IMR-90 (cell line): Measurements from ENCODE around the gene NOXO1. TPM values are rescaled to one million over a fixed set of nuclear protein-coding genes. Genes with fewer than 3 reads are reported as not detected.

Experiments
- ATAC-seq: fragments of 200-7000 bp; cut with Tn5 transposase; 2 replicates; pipeline ENCODE4 v1.9.1; 2020; ENCODE audit warnings: low read depth, mild to moderate bottlenecking, moderate library complexity
- BruUV-seq: library from RNA; stranded (reverse); fragments of 400-500 nt; replicated peaks from 2 replicates; lab custom pipeline; 2021; lab: Mats Ljungman, UMichigan
- CTCF ChIA-PET: fragments of 300-600 bp; formaldehyde crosslinking; extraction: SDS; loops from one replicate; lab custom pipeline; 2021; ENCODE audit warnings: antibody characterized with exemption; lab: Yijun Ruan, JAX
- POLR2A ChIA-PET: fragments of 300-600 bp; sonication (Branson Sonifier 250); formaldehyde crosslinking; loops from one replicate; lab custom pipeline; 2022; ENCODE audit warnings: antibody characterized with exemption; ENCODE audit not compliant: unreplicated experiment; lab: Charles Lee
- DNase-seq: peaks from one replicate; pipeline ENCODE4 v3.0.0; 2013
- H2AFZ ChIP-seq: replicated peaks from 2 replicates; pipeline ENCODE3; 2013; ENCODE audit warnings: low read length, mild to moderate bottlenecking; ENCODE audit not compliant: poor library complexity
- H2AK5ac ChIP-seq: 2 replicates; pipeline ENCODE4 v1.6.1; 2013; ENCODE audit warnings: low read depth, low read length, inconsistent platforms
- H2AK9ac ChIP-seq: replicated peaks from 2 replicates; pipeline ENCODE3; 2013; ENCODE audit warnings: mild to moderate bottlenecking, low read depth, low read length, moderate library complexity; ENCODE audit not compliant: poor library complexity
- H2BK120ac ChIP-seq: 2 replicates; pipeline ENCODE4 v1.6.1; 2013; ENCODE audit warnings: low read depth, low read length, inconsistent platforms
- H2BK15ac ChIP-seq: 3 replicates; pipeline ENCODE4 v1.6.1; 2013; ENCODE audit warnings: low read depth, low read length, inconsistent platforms
- H2BK20ac ChIP-seq: 2 replicates; pipeline ENCODE4 v1.6.1; 2013; ENCODE audit warnings: low read depth, mild to moderate bottlenecking, inconsistent platforms, low read length, moderate library complexity
- H2BK5ac ChIP-seq: 2 replicates; pipeline ENCODE4 v1.6.1; 2013; ENCODE audit warnings: mild to moderate bottlenecking, low read depth, low read length, inconsistent platforms; ENCODE audit not compliant: poor library complexity, severe bottlenecking
- H3K14ac ChIP-seq: replicated peaks from 2 replicates; pipeline ENCODE4 v1.6.1; 2013; ENCODE audit warnings: low read depth, low read length, inconsistent platforms
- H3K18ac ChIP-seq: 2 replicates; pipeline ENCODE4 v1.6.1; 2013; ENCODE audit warnings: low read depth, low read length, control low read depth
- H3K23ac ChIP-seq: 2 replicates; pipeline ENCODE4 v1.6.1; 2013; ENCODE audit warnings: low read depth, low read length, inconsistent platforms
- H3K27ac ChIP-seq: 2 replicates; pipeline ENCODE4 v1.5.1; 2013; ENCODE audit warnings: mild to moderate bottlenecking, control low read depth, low read length; ENCODE audit not compliant: insufficient read depth
- H3K27me3 ChIP-seq: 2 replicates; pipeline ENCODE4 v1.6.1; 2013; ENCODE audit warnings: low read length; ENCODE audit not compliant: control insufficient read depth, insufficient read depth
- H3K36me3 ChIP-seq: 2 replicates; pipeline ENCODE4 v1.6.1; 2013; ENCODE audit warnings: low read length, mixed read lengths; ENCODE audit not compliant: control insufficient read depth, insufficient read depth
- H3K4ac ChIP-seq: 2 replicates; pipeline ENCODE4 v1.6.1; 2013; ENCODE audit warnings: low read depth, low read length, inconsistent platforms
- H3K4me1 ChIP-seq: 2 replicates; pipeline ENCODE4 v1.6.1; 2013; ENCODE audit warnings: low read length, mixed read lengths; ENCODE audit not compliant: control insufficient read depth, insufficient read depth
- H3K4me2 ChIP-seq: 2 replicates; pipeline ENCODE4 v1.6.1; 2013; ENCODE audit warnings: low read depth, mild to moderate bottlenecking, control low read depth, low read length, moderate library complexity
- H3K4me3 ChIP-seq: 2 replicates; pipeline ENCODE4 v1.5.1; 2013; ENCODE audit warnings: low read depth, mild to moderate bottlenecking, control low read depth, low read length, moderate library complexity; ENCODE audit not compliant: insufficient read depth
- H3K56ac ChIP-seq: 2 replicates; pipeline ENCODE4 v1.6.1; 2013; ENCODE audit warnings: low read length, inconsistent platforms; ENCODE audit not compliant: insufficient read depth; ENCODE audit errors: extremely low read depth
- H3K79me1 ChIP-seq, 2 experiments: 2 replicates each; pipeline ENCODE4 v1.6.1; 2013; ENCODE audit warnings: low read length in 2 of 2, inconsistent platforms in 1 of 2, low read depth in 1 of 2
- H3K9ac ChIP-seq: 2 replicates; pipeline ENCODE4 v1.6.1; 2013; ENCODE audit warnings: low read depth, low read length, control low read depth
- H3K9me1 ChIP-seq: 2 replicates; pipeline ENCODE4 v1.6.1; 2013; ENCODE audit warnings: low read length, inconsistent platforms; ENCODE audit not compliant: insufficient read depth
- H3K9me3 ChIP-seq: 2 replicates; pipeline ENCODE4 v1.6.1; 2013; ENCODE audit warnings: low read length; ENCODE audit not compliant: control insufficient read depth, insufficient read depth
- H4K20me1 ChIP-seq: 2 replicates; pipeline ENCODE4 v1.6.1; 2013; ENCODE audit warnings: low read length, inconsistent platforms; ENCODE audit not compliant: insufficient read depth
- H4K5ac ChIP-seq: 2 replicates; pipeline ENCODE4 v1.6.1; 2013; ENCODE audit warnings: mild to moderate bottlenecking, low read depth, low read length, control low read depth
- H4K8ac ChIP-seq, 2 experiments: 2 replicates each; pipeline ENCODE4 v1.6.1; 2013; ENCODE audit warnings: low read depth in 2 of 2, low read length in 2 of 2, control low read depth in 1 of 2, inconsistent platforms in 1 of 2
- H4K91ac ChIP-seq: 2 replicates; pipeline ENCODE4 v1.6.1; 2013; ENCODE audit warnings: low read depth, low read length, inconsistent platforms; ENCODE audit not compliant: insufficient read depth
- CEBPB ChIP-seq: IDR thresholded peaks from 2 replicates; pipeline ENCODE4 v1.6.1; 2012; ENCODE audit warnings: low read depth, low read length, improper control_type of control experiment
- CHD1 ChIP-seq: IDR thresholded peaks from 2 replicates; pipeline ENCODE4 v1.6.1; 2012; ENCODE audit warnings: low read depth, low read length, improper control_type of control experiment
- ELK1 ChIP-seq: fragments of 150-350 bp; IDR thresholded peaks from 2 replicates; pipeline ENCODE4 v1.6.1; 2016; ENCODE audit warnings: low read depth, mild to moderate bottlenecking, low read length, moderate library complexity, borderline replicate concordance
- FOS ChIP-seq: fragments of 150-350 bp; IDR thresholded peaks from 2 replicates; pipeline ENCODE4 v1.6.1; 2016; ENCODE audit warnings: low read depth, low read length
- MAFK ChIP-seq: IDR thresholded peaks from 2 replicates; pipeline ENCODE4 v1.6.1; 2012; ENCODE audit warnings: low read depth, low read length, improper control_type of control experiment
- MXI1 ChIP-seq: IDR thresholded peaks from 2 replicates; pipeline ENCODE4 v1.6.1; 2012; ENCODE audit warnings: low read depth, mild to moderate bottlenecking, low read length, moderate library complexity, borderline replicate concordance
- NFE2L2 ChIP-seq: fragments of 150-350 bp; IDR thresholded peaks from 2 replicates; pipeline ENCODE4 v1.6.1; 2016; ENCODE audit warnings: low read depth, mild to moderate bottlenecking, low read length
- RAD21 ChIP-seq: IDR thresholded peaks from 2 replicates; pipeline ENCODE4 v1.6.1; 2012; ENCODE audit warnings: low read length, improper control_type of control experiment
- RCOR1 ChIP-seq: IDR thresholded peaks from 2 replicates; pipeline ENCODE4 v1.6.1; 2012; ENCODE audit warnings: mild to moderate bottlenecking, low read length, improper control_type of control experiment; ENCODE audit not compliant: insufficient replicate concordance
- RFX5 ChIP-seq: IDR thresholded peaks from 2 replicates; pipeline ENCODE4 v1.8.0; 2012; ENCODE audit warnings: low read depth, mild to moderate bottlenecking, low read length, moderate library complexity
- SMC3 ChIP-seq: fragments of 150-350 bp; IDR thresholded peaks from 2 replicates; pipeline ENCODE4 v1.6.1; 2016; ENCODE audit warnings: low read depth, mild to moderate bottlenecking, antibody characterized with exemption, low read length, moderate library complexity
- USF2 ChIP-seq: fragments of 150-350 bp; IDR thresholded peaks from 2 replicates; pipeline ENCODE4 v1.6.1; 2017; ENCODE audit warnings: mild to moderate bottlenecking, antibody characterized with exemption, low read length, low read depth
- WGBS, 2 experiments: methylation state at CpG; one replicate each; pipeline versions ENCODE4 v1.1.5 to v1.1.7; 2013; ENCODE audit warnings: missing lambda C conversion rate in 2 of 2; ENCODE audit not compliant: insufficient read length in 1 of 2; ENCODE audit errors: extremely low coverage in 2 of 2; 5-methylcytosine and 5-hydroxymethylcytosine counted together
- dilution Hi-C: fragments of 300-500 bp; cut with HindIII; formaldehyde crosslinking; loops from one replicate; pipeline ENCODE4 v1.14.3; 2018; ENCODE audit warnings: low sequenced_read_pairs; ENCODE audit not compliant: unreplicated experiment
- in situ Hi-C: fragments of 300-500 bp; cut with MboI; formaldehyde crosslinking; loops from 3 replicates; pipeline ENCODE4 v1.14.3; 2019; ENCODE audit warnings: low sequenced_read_pairs, inconsistent platforms, mixed read lengths
- intact Hi-C: fragments of 100-400 bp; cut with micrococcal nuclease; formaldehyde crosslinking; loops from 2 replicates; pipeline ENCODE4 v1.10.0; 2022
- polyA plus RNA-seq, 3 experiments: library from polyadenylated mRNA; depleted of rRNA; stranded (reverse); fragments of >200 nt; gene quantifications; 2 replicates each; pipeline ENCODE4 v1.2.3, GENCODE V29; 2012; ENCODE audit warnings: low replicate concordance in 1 of 3
- total RNA-seq: library from RNA; depleted of rRNA; stranded (reverse); fragments of >200 nt; gene quantifications from 2 replicates; pipeline ENCODE4 v1.2.3, GENCODE V29; 2012

Gene NOXO1
- total and polyA plus RNA-seq, 2 of the 4 experiments (the other 2 are of a cell fraction): 0.56 TPM; not detected in 1

GRCh38 chr16:1945559-1946391, 35.5 kb downstream of the NOXO1 start:
- H3K27me3 ChIP-seq: no peaks in the 10 kb centered on the region
- H2BK120ac ChIP-seq: no peak overlapping the region
- H4K8ac ChIP-seq: no peak overlapping the region
- H3K9me1 ChIP-seq: no peaks in the 10 kb centered on the region
- no peak overlapping the region for H2AK9ac ChIP-seq
- no peak for ATAC-seq
- H3K4me3 ChIP-seq: no peak overlapping the region
- no peak overlapping the region for H3K23ac ChIP-seq
- intact Hi-C loops (no loop called here), in situ Hi-C loops (no loop called here), dilution Hi-C loops (no loop called here)
- H3K14ac ChIP-seq: no peak overlapping the region
- TF ChIP-seq CHD1: no peak
- TF ChIP-seq RAD21: no peak
- no peak for TF ChIP-seq USF2
- TF ChIP-seq SMC3: no peak
- no peak for TF ChIP-seq NFE2L2
- no peak for TF ChIP-seq MAFK
- TF ChIP-seq FOS: no peak
- no peak for TF ChIP-seq ELK1
- TF ChIP-seq RCOR1: no peak
- TF ChIP-seq CEBPB: no peak
- TF ChIP-seq RFX5: no peak
- no peak for TF ChIP-seq MXI1
- ChIA-PET POLR2A (no interaction called here), CTCF (no interaction called here)
- H2AFZ ChIP-seq: peak overlapping the region; percentile 58
- peaks cover 5% of the 10 kb centered on the region; the same call in 1 of the 2 replicates for H3K4me1 ChIP-seq
- H4K91ac ChIP-seq: no peak overlapping the region
- BruUV-seq: no TSS peak
- no peaks in the 10 kb centered on the region for H3K9me3 ChIP-seq
- no peak overlapping the region for H3K4ac ChIP-seq
- no peak overlapping the region for H3K9ac ChIP-seq
- H2BK5ac ChIP-seq: no peak overlapping the region
- H3K18ac ChIP-seq: no peak overlapping the region
- H3K79me1 ChIP-seq: peaks cover 9 to 13% of the 10 kb centered on the region in 2 experiments; a peak in 3 of 4 replicates
- no peak overlapping the region for H2BK20ac ChIP-seq
- no peak overlapping the region for H4K5ac ChIP-seq
- H3K56ac ChIP-seq: no peak overlapping the region
- DNase-seq: no peak
- H4K20me1 ChIP-seq: no peaks in the 10 kb centered on the region
- peaks cover 1% of the 10 kb centered on the region; the same call in 1 of the 2 replicates for H3K36me3 ChIP-seq
- H3K27ac ChIP-seq: no peak overlapping the region
- 84% methylated on average over 3 of the region's 19 CpGs; no CpG with 5 or more reads in 1 of the 2 experiments for WGBS, 2 experiments
- no peak overlapping the region for H3K4me2 ChIP-seq
- H2AK5ac ChIP-seq: no peak overlapping the region
- H2BK15ac ChIP-seq: no peak overlapping the region
